Measurements from ENCODE around the gene NETO2.

Gene NETO2

DNA sequence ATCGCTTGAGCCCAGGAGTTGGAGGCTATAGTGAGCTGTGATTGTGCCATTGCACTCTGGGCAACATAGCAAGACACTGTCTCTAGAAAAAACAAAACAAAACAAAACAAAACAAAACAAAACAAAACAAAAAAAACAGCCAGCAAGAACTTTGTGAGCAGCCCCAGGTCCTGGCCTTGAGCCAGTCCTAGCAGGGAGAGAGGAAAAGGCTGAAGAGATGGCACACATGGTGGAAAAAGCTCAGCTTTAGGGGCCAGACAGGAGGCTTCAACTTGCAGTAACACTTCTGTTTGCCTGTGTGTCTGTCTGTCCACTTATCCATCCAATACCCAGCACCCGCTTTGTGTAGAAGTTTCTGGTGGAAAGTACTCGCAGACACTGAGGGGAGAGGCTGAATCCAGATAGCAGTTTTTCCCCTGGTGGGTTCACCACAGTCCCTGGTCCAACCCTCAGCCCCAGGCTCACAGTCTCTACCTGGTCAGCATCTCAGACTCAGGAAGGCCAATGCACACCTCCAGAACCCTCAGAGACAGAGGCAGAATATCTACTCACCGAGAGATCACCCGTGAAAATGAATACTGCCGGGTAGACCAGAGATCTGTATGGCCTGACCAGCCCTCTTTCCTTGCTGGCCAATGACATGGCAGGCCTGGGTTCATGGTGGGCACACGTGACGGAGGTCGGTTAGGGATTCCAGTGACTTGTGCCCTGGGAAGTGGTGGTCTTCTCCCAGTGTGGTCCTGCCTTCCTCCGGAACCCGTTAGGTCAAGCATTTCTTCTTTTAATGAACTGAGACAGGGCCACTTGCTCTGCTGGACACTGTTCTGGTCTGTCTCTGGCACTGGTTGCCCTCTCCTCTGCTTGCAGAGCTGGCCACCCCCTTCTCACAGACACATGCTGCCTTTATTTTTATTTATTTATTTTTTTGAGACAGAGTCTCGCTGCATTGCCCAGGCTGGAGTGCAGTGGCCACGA is 90.8 kb downstream of the NETO2 start:
- Histone ChIP-seq H2AFZ (ENCODE audit: low read depth, low read length, severe bottlenecking) (no peak overlapping the region), H3K36me3 (ENCODE audit: low read length) (no peaks in the 10 kb centered on the region), H3K4me3 (ENCODE audit: insufficient read depth, low read length, poor library complexity, severe bottlenecking) (no peak overlapping the region), H3K9me3 (ENCODE audit: insufficient read depth, low read length) (no peaks in the 10 kb centered on the region), H3K9ac (ENCODE audit: low read length) (no peak overlapping the region), H3K27ac (ENCODE audit: low read depth, low read length) (no peak overlapping the region), H3K27me3 (ENCODE audit: low read length) (no peaks in the 10 kb centered on the region), H4K20me1 (ENCODE audit: low read depth, low read length) (no peaks in the 10 kb centered on the region), H3K79me2 (ENCODE audit: insufficient read depth, low read length) (no peaks in the 10 kb centered on the region), H3F3A (ENCODE audit: insufficient read depth) (no peaks in the 10 kb centered on the region), H3K9me2 (replicated peaks; ENCODE audit: insufficient read depth, low read length) (no peaks in the 10 kb centered on the region), H3K4me2 (ENCODE audit: low read depth, low read length, poor library complexity, severe bottlenecking) (no peak overlapping the region)
- no peak for TF ChIP-seq EZH2phosphoT487 (conservative IDR thresholded peaks at IDR 0.05; ENCODE audit: low read length)
- TF ChIP-seq, protein P1, sequence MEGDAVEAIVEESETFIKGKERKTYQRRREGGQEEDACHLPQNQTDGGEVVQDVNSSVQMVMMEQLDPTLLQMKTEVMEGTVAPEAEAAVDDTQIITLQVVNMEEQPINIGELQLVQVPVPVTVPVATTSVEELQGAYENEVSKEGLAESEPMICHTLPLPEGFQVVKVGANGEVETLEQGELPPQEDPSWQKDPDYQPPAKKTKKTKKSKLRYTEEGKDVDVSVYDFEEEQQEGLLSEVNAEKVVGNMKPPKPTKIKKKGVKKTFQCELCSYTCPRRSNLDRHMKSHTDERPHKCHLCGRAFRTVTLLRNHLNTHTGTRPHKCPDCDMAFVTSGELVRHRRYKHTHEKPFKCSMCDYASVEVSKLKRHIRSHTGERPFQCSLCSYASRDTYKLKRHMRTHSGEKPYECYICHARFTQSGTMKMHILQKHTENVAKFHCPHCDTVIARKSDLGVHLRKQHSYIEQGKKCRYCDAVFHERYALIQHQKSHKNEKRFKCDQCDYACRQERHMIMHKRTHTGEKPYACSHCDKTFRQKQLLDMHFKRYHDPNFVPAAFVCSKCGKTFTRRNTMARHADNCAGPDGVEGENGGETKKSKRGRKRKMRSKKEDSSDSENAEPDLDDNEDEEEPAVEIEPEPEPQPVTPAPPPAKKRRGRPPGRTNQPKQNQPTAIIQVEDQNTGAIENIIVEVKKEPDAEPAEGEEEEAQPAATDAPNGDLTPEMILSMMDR (IDR thresholded peaks at IDR 0.05; ENCODE audit: insufficient read depth, low read length, poor library complexity, severe bottlenecking) = no peak

DNA sequence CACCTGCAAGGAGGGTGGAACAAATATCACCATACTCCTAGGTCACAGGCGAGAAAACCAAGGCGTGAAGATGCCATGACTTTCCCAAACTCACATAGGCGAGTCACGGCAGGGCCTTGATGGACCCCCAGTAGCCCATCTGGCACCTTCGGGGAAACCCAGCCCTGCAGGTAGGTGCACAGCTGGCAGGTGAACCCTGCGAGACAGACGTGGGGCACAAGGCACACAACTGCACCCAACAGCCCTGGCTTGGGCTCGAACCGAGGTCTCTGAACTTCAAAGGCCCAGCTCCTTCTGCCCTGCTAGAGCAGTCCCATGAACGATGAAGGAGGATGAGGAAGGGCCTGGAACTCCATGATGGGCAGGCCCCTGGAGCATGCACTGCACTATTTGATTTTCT is 92.7 kb downstream of the NETO2 start:
- Histone ChIP-seq H3K9me3 (ENCODE audit: insufficient read depth, low read length) (no peaks in the 10 kb centered on the region), H3K4me3 (ENCODE audit: insufficient read depth, low read length, poor library complexity, severe bottlenecking) (no peak overlapping the region), H4K20me1 (ENCODE audit: low read depth, low read length) (no peaks in the 10 kb centered on the region), H3K4me2 (ENCODE audit: low read depth, low read length, poor library complexity, severe bottlenecking) (no peak overlapping the region), H3K79me2 (ENCODE audit: insufficient read depth, low read length) (no peaks in the 10 kb centered on the region), H3K9me2 (replicated peaks; ENCODE audit: insufficient read depth, low read length) (no peaks in the 10 kb centered on the region), H3K36me3 (ENCODE audit: low read length) (no peaks in the 10 kb centered on the region), H3K27ac (ENCODE audit: low read depth, low read length) (no peak overlapping the region), H3F3A (ENCODE audit: insufficient read depth) (no peaks in the 10 kb centered on the region), H3K9ac (ENCODE audit: low read length) (no peak overlapping the region), H3K27me3 (ENCODE audit: low read length) (no peaks in the 10 kb centered on the region), H2AFZ (ENCODE audit: low read depth, low read length, severe bottlenecking) (no peak overlapping the region)
- TF ChIP-seq EZH2phosphoT487 (conservative IDR thresholded peaks at IDR 0.05; ENCODE audit: low read length) = no peak
- TF ChIP-seq, protein P1 (IDR thresholded peaks at IDR 0.05; ENCODE audit: insufficient read depth, low read length, poor library complexity, severe bottlenecking) = no peak

DNA sequence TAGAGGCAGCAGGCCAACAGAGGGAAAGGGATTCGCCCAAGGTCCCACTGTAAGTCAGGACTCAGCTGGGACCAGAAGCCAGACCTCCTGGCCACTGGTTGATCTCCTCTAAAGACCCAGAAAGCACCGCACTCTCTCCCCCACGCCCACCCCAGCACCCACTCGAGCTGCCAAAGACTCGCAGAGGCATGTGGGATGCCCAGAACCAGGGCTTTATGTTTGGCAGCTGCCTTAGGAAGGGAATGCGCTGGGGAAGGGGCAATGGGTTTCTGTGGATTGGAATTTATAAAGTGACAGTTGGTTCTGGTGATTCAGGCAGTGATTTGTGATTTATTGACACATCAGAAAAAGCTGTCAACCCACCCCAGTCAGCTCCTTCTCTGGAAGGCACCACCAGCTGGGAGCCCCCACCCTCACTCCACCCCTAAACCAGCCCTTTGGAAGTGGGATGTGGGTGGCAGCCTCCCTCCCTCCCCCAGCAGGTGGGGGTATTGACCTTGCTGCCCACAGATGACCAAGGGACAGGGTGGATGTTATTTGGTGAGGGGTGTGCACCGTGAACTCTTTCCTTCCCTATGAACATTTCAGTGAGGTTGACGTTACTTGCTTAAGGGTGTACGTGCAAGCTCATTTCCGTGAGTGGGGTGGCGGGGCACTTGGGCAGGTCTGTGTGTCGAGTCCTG is 93.7 kb downstream of the NETO2 start:
- Histone ChIP-seq H2AFZ (ENCODE audit: low read depth, low read length, severe bottlenecking) (no peak overlapping the region), H3K27me3 (ENCODE audit: low read length) (no peaks in the 10 kb centered on the region), H3K4me3 (ENCODE audit: insufficient read depth, low read length, poor library complexity, severe bottlenecking) (no peak overlapping the region), H3K79me2 (ENCODE audit: insufficient read depth, low read length) (no peaks in the 10 kb centered on the region), H3K36me3 (ENCODE audit: low read length) (no peaks in the 10 kb centered on the region), H3K27ac (ENCODE audit: low read depth, low read length) (no peak overlapping the region), H4K20me1 (ENCODE audit: low read depth, low read length) (no peaks in the 10 kb centered on the region), H3K4me2 (ENCODE audit: low read depth, low read length, poor library complexity, severe bottlenecking) (no peak overlapping the region), H3K9me2 (replicated peaks; ENCODE audit: insufficient read depth, low read length) (no peaks in the 10 kb centered on the region), H3K9me3 (ENCODE audit: insufficient read depth, low read length) (no peaks in the 10 kb centered on the region), H3F3A (ENCODE audit: insufficient read depth) (no peaks in the 10 kb centered on the region), H3K9ac (ENCODE audit: low read length) (no peak overlapping the region)
- TF ChIP-seq EZH2phosphoT487 (conservative IDR thresholded peaks at IDR 0.05; ENCODE audit: low read length) = no peak
- TF ChIP-seq, protein P1 (IDR thresholded peaks at IDR 0.05; ENCODE audit: insufficient read depth, low read length, poor library complexity, severe bottlenecking) = no peak
